Activated CD4-positive, CD25-positive, alpha-beta regulatory T cell treated with anti-CD3 and anti-CD28 coated beads, Interleukin-2, amount 50 U/mL, for 16 hours (primary cell): ENCODE results near the gene ETNK2.
"Not testable (repeated sequence)": the region's sequence is repeated elsewhere in the genome, so short reads cannot be mapped to it uniquely, and the experiment has no call there.

Source experiments
- DNase-seq: peaks from one replicate; pipeline ENCODE4 v3.0.0-alpha.2; 2020; ENCODE audit warnings: low read depth, low spot score

ETNK2 gene

GRCh38 chr1:204126386-204126785 is 25.5 kb downstream of the ETNK2 start:
- DNase-seq, result no peak

DNA sequence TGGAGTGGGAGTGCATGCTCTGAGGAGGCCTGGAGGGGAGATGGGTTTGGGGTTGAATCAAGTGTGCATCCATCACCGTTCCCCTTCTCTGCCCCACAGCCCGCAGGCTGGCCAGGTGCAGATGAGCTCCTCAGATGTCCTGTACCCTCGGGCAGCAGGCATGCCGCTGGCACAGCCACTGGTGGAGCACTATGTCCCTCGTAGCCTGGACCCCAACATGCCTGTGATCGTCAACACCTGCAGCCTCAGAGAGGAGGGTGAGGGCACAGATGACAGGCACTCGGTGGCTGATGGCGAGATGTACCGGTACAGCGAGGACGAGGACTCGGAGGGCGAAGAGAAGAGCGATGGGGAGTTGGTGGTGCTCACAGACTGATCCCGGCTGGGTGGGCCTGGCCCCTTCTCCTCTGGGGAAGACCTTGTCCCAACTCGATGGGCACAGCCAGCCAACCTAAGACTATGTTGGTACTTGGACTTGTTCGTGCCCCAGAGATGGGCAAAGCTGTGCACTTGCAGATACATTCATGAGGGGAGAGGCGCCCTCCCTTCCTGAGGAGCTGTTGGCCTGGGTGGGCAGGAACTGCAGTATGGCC is 26.0 kb downstream of the ETNK2 start:
- DNase-seq, result no peak

GRCh38 chr1:204124639-204125038 is 27.2 kb downstream of the ETNK2 start:
- DNase-seq, result no peak

DNA sequence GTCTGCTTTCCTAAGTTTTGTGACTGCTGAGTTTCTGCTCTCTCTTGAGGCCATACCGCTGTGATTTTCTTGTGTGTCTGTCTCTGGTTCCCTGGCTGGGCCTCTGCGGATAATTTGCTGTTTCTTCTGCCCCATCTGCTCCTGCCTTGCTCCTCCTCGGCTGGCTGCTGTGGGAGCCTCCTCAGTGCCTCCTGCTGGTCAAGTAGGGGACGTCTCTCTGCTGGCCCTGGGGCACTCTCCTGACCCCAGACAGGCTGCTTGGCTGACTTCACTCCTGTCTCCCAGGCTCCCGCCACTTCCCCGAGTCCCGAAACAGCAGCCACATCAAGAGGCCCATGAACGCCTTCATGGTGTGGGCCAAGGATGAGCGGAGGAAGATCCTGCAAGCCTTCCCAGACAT is 28.5 kb downstream of the ETNK2 start:
- no peak for DNase-seq

DNA sequence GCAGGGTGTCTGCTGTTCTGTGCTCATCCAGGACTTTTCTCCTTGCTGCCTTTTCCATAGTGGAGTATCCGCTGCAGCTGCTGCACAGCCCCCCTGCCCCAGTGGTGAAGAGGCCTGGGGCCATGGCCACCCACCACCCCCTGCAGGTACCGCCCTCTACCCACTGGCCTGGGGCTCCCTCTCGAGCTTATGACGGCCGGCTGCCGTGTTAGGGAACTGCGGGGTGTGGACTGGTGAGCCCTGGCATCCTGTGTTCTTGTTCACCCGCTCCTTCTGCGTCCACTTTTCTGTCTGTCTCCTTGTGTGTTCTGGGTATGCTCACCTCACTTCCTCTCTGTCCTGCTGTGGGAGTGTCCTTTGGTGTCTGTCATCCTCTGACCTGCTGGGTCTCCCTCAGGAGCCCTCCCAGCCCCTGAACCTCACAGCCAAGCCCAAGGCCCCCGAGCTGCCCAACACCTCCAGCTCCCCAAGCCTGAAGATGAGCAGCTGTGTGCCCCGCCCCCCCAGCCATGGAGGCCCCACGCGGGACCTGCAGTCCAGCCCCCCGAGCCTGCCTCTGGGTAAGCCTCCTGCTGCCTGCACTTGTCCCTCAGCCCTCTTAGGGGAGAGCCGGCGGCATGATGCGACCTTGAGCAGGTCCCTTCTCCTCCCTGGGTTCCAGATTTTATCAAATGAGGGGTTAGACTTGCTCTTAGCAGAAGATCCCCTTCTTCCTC is 29.8 kb downstream of the ETNK2 start:
- DNase-seq, result no peak

GRCh38 chr1:204116539-204116938 is 35.3 kb downstream of the ETNK2 start:
- DNase-seq, result no peak

GRCh38 chr1:204115116-204115515 is 36.7 kb downstream of the ETNK2 start:
- DNase-seq, result no peak

DNA sequence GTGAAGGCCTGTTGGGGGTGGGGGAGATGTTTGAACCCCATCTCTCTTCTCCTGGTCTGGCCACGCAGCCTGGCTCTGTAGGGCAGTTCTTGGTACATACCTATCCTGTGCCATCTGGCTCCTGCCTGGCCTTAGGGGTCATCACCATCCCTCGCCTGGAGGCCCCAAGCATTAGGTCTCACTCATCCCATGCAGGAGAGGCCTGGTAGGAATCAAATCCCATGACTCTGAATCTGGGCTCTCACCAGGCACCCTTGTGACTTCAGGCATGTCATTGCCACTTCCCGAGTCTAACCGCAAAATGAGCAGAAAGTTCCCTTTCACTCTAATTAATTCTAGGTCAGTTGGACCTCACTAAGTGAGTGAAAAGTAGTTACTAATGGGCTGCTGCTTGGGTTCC is 37.2 kb downstream of the ETNK2 start:
- DNase-seq, result no peak

DNA sequence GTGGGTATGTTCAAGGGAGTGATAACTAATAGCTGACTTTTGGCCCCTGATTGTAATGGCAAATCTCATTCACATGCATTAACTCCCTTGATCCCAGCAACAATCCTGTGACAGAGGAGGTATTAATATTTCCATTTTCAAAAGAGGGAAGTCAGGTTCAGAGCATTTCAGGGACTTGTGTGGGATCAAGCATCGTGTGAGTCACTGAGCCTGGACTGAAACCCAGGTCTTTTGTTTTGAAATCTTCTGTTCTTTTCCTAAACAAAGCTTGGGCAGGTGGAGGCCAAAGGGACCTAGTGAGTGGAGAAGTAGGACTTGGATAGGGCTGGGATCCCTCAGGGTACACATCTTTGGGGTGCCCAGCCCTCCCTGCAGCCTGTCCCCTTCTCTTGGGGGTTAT is 37.9 kb downstream of the ETNK2 start:
- DNase-seq, result no peak

- no peak for DNase-seq
Measured at GRCh38 chr1:204112876-204113730, 38.7 kb downstream of the ETNK2 start.

DNA sequence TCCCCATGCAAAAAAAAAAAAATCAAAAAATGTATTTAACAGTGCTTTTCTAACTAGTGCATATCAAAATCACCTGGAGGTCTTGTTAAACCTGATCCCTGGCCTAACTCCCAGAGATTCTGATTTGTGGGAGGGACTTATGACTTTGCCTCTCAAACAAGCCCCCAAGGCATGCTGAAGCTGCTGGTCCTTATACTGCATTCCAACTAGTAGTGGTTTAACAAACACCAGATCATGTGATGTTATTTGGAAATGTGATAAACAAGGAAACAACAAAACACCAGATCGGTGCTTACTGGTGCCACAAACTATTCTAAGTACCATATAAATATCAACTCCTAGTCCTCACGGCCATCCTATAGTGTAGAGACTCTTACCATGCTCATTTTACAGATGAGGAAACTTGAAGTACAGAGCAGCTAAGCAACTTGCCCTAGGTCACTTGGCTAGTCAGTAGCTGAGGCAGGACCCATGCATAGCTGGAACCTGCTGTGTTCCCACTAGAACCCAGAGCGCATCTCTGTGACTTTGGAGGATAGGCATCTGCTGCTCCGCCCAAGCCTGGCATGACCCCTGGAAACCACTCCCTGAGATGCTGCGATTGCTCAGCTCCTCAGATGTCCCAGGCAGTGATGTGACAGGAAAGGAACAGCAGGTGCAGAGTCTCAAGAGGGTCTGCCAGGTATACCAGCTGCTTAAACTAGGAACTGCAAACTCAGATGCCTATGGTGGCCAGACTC is 40.8 kb downstream of the ETNK2 start:
- DNase-seq, result no peak

GRCh38 chr1:204108312-204109141 is 43.3 kb downstream of the ETNK2 start:
- no peak for DNase-seq

DNA sequence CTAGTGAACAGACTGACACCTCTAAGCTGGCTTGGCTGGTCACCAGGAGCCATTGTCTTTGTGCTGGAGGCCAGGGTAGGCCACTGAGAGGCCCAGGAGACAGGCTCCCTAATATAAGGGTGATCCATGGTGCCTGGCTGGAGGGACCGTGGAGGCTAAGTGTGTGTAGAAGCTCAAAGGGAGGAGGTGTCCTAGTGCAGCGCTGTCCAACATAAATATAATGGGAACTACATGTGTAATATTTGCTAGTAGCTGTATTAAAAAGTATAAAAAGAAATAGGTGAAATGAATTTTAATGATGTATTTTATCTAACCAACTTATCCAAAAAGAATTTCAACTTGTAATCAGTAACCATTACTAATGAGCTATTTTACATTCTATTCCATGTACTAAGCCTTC is 44.0 kb downstream of the ETNK2 start:
- no peak for DNase-seq

- DNase-seq, result no peak
Measured at GRCh38 chr1:204106825-204107224, 45.0 kb downstream of the ETNK2 start.

DNA sequence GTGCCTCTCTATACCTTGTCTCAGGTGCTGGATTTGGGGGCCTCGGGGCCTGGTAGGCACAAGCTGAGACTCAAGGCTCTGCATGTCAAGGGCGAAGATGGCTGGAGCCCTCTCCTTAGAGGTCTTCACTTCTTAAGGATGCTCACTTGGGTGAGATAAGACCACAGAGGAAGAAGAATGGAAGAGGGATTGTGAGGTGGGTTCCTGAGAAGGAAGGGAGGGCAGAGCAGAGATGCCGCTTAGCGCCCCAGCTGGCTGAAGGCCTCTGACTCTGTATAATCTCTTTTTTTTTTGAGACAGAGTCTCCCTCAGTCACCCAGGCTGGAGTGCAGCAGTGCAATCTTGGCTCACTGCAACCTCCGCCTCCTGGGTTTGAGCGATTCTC is 46.7 kb downstream of the ETNK2 start:
- no peak for DNase-seq

- DNase-seq, result no peak
Measured at GRCh38 chr1:204104331-204105130, 47.3 kb downstream of the ETNK2 start.

DNA sequence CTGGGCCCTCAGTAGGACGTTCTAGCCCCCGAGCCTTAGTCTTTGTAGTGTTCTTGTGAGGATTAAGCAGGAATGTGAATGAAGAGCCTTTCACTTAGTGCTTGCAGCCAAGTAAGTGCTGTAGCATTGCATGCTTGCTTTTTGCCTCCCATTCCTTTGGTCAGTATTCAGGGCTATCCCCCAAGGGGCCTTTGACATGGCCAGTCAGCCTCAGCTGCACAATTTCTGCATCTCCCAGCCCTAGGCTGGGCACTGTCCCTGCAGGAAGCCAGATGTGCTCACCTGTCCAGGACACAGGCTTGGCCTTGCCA is 48.5 kb downstream of the ETNK2 start:
- DNase-seq, result no peak

DNA sequence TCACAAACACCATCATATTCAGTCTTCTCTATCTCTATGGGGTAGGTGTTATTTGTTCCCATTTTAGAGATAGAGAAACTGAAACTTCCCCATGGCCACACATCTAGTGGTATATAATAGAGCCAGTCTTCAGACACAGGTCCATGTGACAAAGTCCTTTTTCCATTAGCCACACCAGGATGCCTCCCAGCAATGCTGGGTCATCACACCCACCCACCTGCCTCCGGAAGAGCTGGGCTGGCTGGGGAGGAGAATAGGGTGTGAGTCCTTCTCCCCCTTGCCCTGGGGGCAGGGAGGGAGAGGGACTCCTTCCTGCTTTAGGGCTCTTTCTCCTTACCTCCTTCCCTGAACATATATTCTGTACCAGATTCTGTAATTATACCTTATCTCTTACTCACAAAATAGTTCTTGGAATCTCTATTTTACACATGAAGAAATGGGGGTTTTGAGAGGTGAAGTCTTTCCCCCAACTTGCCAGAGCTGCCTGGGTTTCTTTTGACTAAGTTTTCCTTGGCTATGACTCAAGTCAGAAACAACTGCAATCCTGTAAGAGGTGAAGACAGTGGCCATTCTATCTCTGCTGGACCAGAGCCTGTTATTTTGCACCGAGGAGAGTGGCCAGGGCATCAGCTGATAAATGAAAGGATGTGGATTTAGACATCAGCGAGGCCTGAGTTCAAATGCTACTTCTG is 49.0 kb downstream of the ETNK2 start:
- DNase-seq, result no peak

DNA sequence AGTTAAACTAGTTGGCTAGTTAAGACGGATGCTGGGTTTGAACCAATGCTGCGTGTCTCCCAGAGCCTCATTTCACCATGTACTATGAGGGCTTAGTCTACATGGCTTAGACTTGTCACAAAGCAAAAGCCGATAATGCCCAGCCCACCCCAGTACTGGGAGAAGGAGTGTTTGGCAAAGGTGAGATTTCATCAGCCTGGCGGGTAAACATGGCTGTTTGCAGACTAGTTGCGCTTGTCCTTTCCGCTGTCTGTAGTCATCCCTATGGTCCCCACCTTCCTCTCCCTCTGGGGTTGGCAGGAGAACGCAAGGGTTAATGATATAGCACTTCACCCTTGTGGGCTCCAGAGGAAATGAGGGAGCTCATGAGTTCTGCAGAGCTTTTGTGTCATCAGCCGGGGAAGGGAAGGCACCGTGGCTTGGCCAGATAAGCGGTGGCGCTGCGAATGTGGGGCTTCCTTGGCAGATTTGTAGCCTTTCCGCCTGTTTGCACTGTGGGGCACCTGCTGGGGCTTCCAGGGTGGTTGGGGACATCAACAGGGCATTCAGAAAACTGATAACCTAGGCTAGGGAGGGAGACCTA is 49.7 kb downstream of the ETNK2 start:
- no peak for DNase-seq

- not testable (repeated sequence) for DNase-seq
Measured at GRCh38 chr1:204099754-204100153, 52.1 kb downstream of the ETNK2 start.
